HepG2 (cell line): ENCODE measurements around the gene NOS1. TPM values are rescaled to one million over a fixed set of nuclear protein-coding genes. Genes with fewer than 3 reads are reported as not detected.

ENCODE experiments used
- ARHGAP35 ChIP-seq: sonication (generic); formaldehyde crosslinking; IDR thresholded peaks from 2 replicates; pipeline ENCODE4 v1.9.0; 2022; ENCODE audit warnings: mild to moderate bottlenecking, inconsistent platforms, moderate library complexity, missing genetic modification reagents, borderline replicate concordance
- MEIS1 ChIP-seq: sonication (generic); formaldehyde crosslinking; IDR thresholded peaks from 2 replicates; pipeline ENCODE4 v1.9.0; 2021; ENCODE audit warnings: mild to moderate bottlenecking, missing genetic modification reagents, moderate library complexity, borderline replicate concordance
- MIXL1 ChIP-seq: IDR thresholded peaks from 2 replicates; pipeline ENCODE4 v1.6.1; 2016
- RNF2 ChIP-seq: fragments of 450-650 bp; conservative IDR thresholded peaks from 2 replicates; pipeline ENCODE4 v1.6.1; 2016; ENCODE audit warnings: low read depth
- SALL1 ChIP-seq: sonication (generic); formaldehyde crosslinking; IDR thresholded peaks from 2 replicates; pipeline ENCODE4 v1.8.0; 2022; ENCODE audit warnings: mild to moderate bottlenecking, missing genetic modification reagents
- SP1 ChIP-seq, 2 experiments: fragments of 450-650 bp in 1 of 2; sonication (generic) in 1 of 2; formaldehyde crosslinking in 1 of 2; IDR thresholded peaks; 2 replicates each; pipeline versions ENCODE4 v1.4.0 to v1.6.1; 2016 to 2020; ENCODE audit warnings: missing genetic modification reagents in 1 of 2
- ZBTB2 ChIP-seq: sonication (generic); formaldehyde crosslinking; IDR thresholded peaks from 2 replicates; pipeline ENCODE4 v1.8.0; 2022; ENCODE audit warnings: low read depth, missing genetic modification reagents
- ZBTB8A ChIP-seq: sonication (generic); formaldehyde crosslinking; IDR thresholded peaks from 2 replicates; pipeline ENCODE4 v1.4.0; 2020; ENCODE audit warnings: mild to moderate bottlenecking, low read depth, missing genetic modification reagents, borderline replicate concordance
- ZNF329 ChIP-seq: sonication (generic); formaldehyde crosslinking; IDR thresholded peaks from 2 replicates; pipeline ENCODE4 v1.9.0; 2021; ENCODE audit warnings: low read depth, mild to moderate bottlenecking, missing genetic modification reagents
- ZNF747 ChIP-seq: sonication (generic); formaldehyde crosslinking; IDR thresholded peaks from 2 replicates; pipeline ENCODE4 v1.8.1; 2023; ENCODE audit warnings: missing genetic modification reagents, mild to moderate bottlenecking, borderline replicate concordance
- polyA plus RNA-seq, 8 experiments: library from polyadenylated mRNA; depleted of rRNA in 3 of 8; stranded (reverse) in 7 of 8; unstranded in 1 of 8; fragments of >200 nt; fragmentation: Illumina TruSeq in 4 of 8; extraction: Trizol in 4 of 8; gene quantifications; 2 replicates each; pipeline versions ENCODE4 v1.2.1 to v1.2.3, GENCODE V29; 2011 to 2016; ENCODE audit warnings: low read depth in 4 of 8, missing spikeins in 1 of 8, mixed read lengths in 1 of 8; ENCODE audit not compliant: insufficient read depth in 1 of 8
- total RNA-seq, 5 experiments: library from RNA; depleted of rRNA; stranded (reverse); fragments of >200 nt; fragmentation: Illumina TruSeq; extraction: Trizol; gene quantifications; 2 replicates each; pipeline ENCODE4 v1.2.3, GENCODE V29; 2016; ENCODE audit warnings: low read depth in 1 of 5
- TF ChIP-seq, protein P1 (sequence below): sonication (generic); formaldehyde crosslinking; IDR thresholded peaks from 2 replicates; pipeline ENCODE4 v1.4.0; 2020; ENCODE audit warnings: missing genetic modification reagents

The NOS1 gene
- total and polyA plus RNA-seq, 2 of the 13 experiments (the other 11 are each of a cell fraction or from before 2014, with no cell fraction given) = not detected

DNA sequence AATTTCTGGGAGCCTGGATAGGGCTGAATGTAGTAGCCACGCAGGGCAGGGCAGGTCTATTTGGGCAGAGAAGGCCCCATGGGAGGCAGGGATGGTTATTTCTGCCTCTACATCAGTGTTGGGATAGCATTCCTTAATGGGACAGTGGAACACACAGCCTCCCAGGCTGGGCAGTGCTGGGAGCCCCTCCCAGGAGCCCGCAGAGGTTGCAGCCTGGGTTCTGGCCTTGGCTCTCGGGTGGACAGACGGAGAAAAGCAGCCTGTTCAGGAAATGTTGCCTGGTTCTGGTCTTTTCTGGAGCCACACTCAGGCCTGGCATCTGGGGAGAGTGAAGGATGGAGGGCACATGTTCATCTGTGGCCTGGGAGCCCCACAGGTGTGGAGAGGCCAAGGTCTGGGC is 479 bp upstream of the NOS1 start (continued):
- TF ChIP-seq, protein P1, sequence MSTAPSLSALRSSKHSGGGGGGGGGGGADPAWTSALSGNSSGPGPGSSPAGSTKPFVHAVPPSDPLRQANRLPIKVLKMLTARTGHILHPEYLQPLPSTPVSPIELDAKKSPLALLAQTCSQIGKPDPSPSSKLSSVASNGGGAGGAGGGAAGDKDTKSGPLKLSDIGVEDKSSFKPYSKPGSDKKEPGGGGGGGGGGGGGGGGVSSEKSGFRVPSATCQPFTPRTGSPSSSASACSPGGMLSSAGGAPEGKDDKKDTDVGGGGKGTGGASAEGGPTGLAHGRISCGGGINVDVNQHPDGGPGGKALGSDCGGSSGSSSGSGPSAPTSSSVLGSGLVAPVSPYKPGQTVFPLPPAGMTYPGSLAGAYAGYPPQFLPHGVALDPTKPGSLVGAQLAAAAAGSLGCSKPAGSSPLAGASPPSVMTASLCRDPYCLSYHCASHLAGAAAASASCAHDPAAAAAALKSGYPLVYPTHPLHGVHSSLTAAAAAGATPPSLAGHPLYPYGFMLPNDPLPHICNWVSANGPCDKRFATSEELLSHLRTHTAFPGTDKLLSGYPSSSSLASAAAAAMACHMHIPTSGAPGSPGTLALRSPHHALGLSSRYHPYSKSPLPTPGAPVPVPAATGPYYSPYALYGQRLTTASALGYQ (CRISPR knock-in tag) = no peak
- TF ChIP-seq MIXL1 (CRISPR knock-in tag) = no peak
- no peak for TF ChIP-seq MEIS1
- TF ChIP-seq ARHGAP35 (CRISPR knock-in tag) = no peak
- TF ChIP-seq SALL1 (CRISPR knock-in tag) = no peak
- TF ChIP-seq SP1 (IDR thresholded peaks at IDR 0.05) = no peak
- TF ChIP-seq SP1 (CRISPR knock-in tag; IDR thresholded peaks at IDR 0.05) = no peak
- TF ChIP-seq ZNF329 (CRISPR knock-in tag) = no peak
- no peak for TF ChIP-seq ZBTB2
- TF ChIP-seq ZBTB8A = no peak
- TF ChIP-seq RNF2 = no peak
- TF ChIP-seq ZNF747 (CRISPR knock-in tag) = no peak
